HL-60 (cell line): ENCODE data around the gene GABRR1.

Source experiments
- DNase-seq, 2 experiments: peaks; one replicate each; pipeline ENCODE4 v3.0.0-alpha.2; 2010 to 2020; ENCODE audit warnings: low read depth in 1 of 2, low spot score in 1 of 2
- H3K27ac ChIP-seq: fragments of 250-450 bp; sonication (Bioruptor Pico); replicated peaks from 2 replicates; pipeline ENCODE4 v1.5.1; 2020; ENCODE audit warnings: mild to moderate bottlenecking, moderate library complexity
- H3K27me3 ChIP-seq: fragments of 250-450 bp; sonication (Bioruptor Pico); 2 replicates; pipeline ENCODE4 v1.5.1; 2021; ENCODE audit warnings: mild to moderate bottlenecking, moderate library complexity; ENCODE audit not compliant: insufficient read depth, poor library complexity, severe bottlenecking
- H3K4me3 ChIP-seq: replicated peaks from 2 replicates; pipeline ENCODE4 v1.5.1; 2011; ENCODE audit warnings: mild to moderate bottlenecking, control low read depth, low read length; ENCODE audit not compliant: insufficient read depth
- GABPA ChIP-seq: IDR thresholded peaks from 2 replicates; pipeline ENCODE4 v1.6.1; 2012; ENCODE audit warnings: low read depth
- POLR2AphosphoS5 ChIP-seq: IDR thresholded peaks from 2 replicates; pipeline ENCODE4 v1.6.1; 2012; ENCODE audit warnings: low read depth
- SPI1 ChIP-seq: IDR thresholded peaks from 2 replicates; pipeline ENCODE4 v1.6.1; 2012; ENCODE audit warnings: low read depth, mild to moderate bottlenecking, borderline replicate concordance
- TF ChIP-seq, protein P1 (sequence below): IDR thresholded peaks from one replicate; pipeline ENCODE4 v1.5.1; 2011; ENCODE audit warnings: low read length, control low read depth, inconsistent platforms; ENCODE audit not compliant: insufficient read depth
- TF ChIP-seq, protein P2 (sequence below): IDR thresholded peaks from 2 replicates; pipeline ENCODE4 v1.6.1; 2012; ENCODE audit warnings: low read depth; ENCODE audit not compliant: insufficient replicate concordance

GABRR1 gene

DNA sequence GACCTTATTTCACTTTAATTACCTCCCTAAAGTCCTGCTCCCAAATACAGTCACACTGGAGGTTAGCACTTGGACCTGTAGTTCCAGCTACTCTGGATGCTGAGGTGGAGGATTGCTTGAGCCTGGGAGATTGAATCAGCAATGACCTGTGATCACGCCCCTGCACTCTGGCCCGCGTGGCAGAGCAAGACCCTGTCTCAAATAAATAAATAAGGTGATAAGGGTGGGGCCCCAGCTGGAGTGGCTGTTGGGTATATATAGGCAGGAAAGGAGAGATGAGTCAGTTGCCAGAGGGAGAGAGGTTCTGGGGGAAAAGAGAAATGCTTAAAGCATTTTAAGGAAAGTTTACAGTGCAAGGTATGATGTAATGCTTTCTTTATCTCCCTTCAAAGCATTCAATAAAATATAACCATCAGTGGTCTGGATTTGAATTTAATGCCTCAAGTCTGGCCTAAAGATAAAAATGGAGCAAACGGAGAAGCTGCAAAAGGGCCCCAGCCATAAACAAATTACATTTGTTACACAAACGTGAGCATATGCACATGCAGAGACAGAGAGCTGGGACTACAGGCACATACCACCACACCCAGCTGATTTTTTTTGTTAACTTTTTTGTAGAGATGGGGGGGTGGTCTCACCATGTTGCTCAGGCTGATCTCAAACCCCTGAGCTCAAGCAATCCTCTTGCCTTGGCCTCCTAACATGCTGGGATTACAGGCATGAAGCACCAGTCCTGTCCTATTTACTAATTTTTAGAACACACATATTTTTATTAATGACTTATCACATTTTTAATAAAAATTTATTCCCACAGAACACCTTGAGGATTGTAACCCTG, 77.4 kb downstream of the GABRR1 start:
- no peaks in the 10 kb centered on the region for H3K27me3 ChIP-seq
- H3K27ac ChIP-seq = no peak overlapping the region
- DNase-seq = no peak
- TF ChIP-seq GABPA (no peak), SPI1 (no peak), POLR2AphosphoS5 (no peak)
- TF ChIP-seq, protein P1, sequence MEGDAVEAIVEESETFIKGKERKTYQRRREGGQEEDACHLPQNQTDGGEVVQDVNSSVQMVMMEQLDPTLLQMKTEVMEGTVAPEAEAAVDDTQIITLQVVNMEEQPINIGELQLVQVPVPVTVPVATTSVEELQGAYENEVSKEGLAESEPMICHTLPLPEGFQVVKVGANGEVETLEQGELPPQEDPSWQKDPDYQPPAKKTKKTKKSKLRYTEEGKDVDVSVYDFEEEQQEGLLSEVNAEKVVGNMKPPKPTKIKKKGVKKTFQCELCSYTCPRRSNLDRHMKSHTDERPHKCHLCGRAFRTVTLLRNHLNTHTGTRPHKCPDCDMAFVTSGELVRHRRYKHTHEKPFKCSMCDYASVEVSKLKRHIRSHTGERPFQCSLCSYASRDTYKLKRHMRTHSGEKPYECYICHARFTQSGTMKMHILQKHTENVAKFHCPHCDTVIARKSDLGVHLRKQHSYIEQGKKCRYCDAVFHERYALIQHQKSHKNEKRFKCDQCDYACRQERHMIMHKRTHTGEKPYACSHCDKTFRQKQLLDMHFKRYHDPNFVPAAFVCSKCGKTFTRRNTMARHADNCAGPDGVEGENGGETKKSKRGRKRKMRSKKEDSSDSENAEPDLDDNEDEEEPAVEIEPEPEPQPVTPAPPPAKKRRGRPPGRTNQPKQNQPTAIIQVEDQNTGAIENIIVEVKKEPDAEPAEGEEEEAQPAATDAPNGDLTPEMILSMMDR = no peak
- TF ChIP-seq, protein P2, sequence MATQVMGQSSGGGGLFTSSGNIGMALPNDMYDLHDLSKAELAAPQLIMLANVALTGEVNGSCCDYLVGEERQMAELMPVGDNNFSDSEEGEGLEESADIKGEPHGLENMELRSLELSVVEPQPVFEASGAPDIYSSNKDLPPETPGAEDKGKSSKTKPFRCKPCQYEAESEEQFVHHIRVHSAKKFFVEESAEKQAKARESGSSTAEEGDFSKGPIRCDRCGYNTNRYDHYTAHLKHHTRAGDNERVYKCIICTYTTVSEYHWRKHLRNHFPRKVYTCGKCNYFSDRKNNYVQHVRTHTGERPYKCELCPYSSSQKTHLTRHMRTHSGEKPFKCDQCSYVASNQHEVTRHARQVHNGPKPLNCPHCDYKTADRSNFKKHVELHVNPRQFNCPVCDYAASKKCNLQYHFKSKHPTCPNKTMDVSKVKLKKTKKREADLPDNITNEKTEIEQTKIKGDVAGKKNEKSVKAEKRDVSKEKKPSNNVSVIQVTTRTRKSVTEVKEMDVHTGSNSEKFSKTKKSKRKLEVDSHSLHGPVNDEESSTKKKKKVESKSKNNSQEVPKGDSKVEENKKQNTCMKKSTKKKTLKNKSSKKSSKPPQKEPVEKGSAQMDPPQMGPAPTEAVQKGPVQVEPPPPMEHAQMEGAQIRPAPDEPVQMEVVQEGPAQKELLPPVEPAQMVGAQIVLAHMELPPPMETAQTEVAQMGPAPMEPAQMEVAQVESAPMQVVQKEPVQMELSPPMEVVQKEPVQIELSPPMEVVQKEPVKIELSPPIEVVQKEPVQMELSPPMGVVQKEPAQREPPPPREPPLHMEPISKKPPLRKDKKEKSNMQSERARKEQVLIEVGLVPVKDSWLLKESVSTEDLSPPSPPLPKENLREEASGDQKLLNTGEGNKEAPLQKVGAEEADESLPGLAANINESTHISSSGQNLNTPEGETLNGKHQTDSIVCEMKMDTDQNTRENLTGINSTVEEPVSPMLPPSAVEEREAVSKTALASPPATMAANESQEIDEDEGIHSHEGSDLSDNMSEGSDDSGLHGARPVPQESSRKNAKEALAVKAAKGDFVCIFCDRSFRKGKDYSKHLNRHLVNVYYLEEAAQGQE = no peak
- no peak overlapping the region for H3K4me3 ChIP-seq

DNA sequence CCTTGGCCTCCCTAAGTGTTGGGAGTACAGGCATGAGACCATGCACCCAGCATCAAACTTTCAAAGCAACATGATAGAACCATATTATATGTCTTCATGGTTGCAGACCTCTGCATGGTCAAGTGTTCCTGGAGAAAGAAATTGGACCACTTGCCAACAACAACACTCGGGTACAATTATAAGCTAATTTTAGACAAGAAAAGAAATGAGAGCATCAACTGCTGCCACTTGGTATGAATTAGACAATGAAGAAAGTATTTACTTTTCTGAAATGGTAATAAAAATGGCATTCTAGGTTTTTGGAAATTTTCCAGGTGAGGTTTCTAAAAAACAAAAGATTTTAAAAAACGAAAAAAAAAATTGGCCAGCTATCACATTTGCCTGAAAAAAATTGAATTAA, 79.0 kb downstream of the GABRR1 start:
- no peak for DNase-seq
- TF ChIP-seq POLR2AphosphoS5 = no peak
- TF ChIP-seq, protein P1 = no peak
- TF ChIP-seq GABPA = no peak
- TF ChIP-seq, protein P2 = no peak
- no peak for TF ChIP-seq SPI1
- H3K27ac ChIP-seq = no peak overlapping the region
- H3K27me3 ChIP-seq = no peaks in the 10 kb centered on the region
- H3K4me3 ChIP-seq = no peak overlapping the region

DNA sequence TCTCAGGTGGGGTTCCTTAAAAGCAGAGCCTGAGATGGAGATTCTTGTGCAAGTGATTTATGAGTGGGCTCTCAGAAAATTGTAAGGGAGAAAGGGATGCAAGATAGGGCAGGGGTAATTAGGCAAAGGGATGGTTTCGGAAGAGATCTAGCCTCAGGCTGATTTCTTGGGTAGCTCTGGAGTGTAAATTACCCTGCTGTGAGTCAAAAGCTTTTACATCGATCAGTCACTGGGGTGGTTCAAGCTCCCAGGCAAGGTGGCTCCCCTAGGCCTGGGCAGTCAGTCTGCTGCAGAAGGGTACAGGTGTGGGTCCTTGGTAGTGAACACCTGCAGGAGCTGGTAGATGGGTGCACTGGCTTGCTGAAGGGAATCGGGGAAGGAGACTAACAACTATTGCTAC, 82.4 kb downstream of the GABRR1 start:
- Histone ChIP-seq H3K4me3 (no peak overlapping the region), H3K27ac (no peak overlapping the region), H3K27me3 (no peaks in the 10 kb centered on the region)
- no peak for TF ChIP-seq POLR2AphosphoS5
- no peak for TF ChIP-seq GABPA
- TF ChIP-seq, protein P2 = no peak
- TF ChIP-seq, protein P1 = no peak
- no peak for TF ChIP-seq SPI1
- no peak for DNase-seq
